HG03108 (cell line): ENCODE data around the gene MAPKAPK3.

Experiments
- ATAC-seq: cut with Tn5 transposase; IDR thresholded peaks from one replicate; pipeline ENCODE4 v1.9.1; 2021; ENCODE audit warnings: moderate library complexity; ENCODE audit not compliant: unreplicated experiment

The MAPKAPK3 gene

DNA sequence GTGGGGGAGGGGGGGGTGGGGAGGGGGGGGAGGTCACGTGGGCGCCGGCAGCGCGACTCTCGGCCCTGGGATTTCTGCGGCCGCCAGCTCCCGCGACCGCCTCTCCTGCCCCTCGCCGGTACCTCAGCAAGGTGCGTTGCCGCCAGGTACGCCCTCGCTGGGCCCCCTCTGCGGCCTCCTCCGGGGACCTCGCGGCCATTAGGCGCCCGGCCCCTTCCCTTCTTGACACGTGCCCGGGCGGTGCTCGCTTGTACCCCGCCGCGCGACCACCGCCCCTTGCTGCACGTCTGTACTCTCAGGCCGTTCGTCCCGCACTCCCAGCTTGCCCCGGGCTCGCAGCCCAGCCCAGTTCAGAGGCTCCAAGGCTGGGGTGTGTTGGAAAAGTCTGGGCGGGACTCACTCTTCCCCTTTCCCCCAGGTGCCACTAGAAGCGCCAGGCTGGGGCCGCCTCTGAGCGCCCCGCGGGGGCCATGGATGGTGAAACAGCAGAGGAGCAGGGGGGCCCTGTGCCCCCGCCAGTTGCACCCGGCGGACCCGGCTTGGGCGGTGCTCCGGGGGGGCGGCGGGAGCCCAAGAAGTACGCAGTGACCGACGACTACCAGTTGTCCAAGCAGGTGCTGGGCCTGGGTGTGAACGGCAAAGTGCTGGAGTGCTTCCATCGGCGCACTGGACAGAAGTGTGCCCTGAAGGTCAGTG lies at the start of gene MAPKAPK3:
Gene MAPKAPK3, plus strand, starts transcription at position 56 of the 696 bp plus-strand sequence. Its CDS starts 415 bp downstream, at position 471.
- ATAC-seq, result peak; percentile 3

DNA sequence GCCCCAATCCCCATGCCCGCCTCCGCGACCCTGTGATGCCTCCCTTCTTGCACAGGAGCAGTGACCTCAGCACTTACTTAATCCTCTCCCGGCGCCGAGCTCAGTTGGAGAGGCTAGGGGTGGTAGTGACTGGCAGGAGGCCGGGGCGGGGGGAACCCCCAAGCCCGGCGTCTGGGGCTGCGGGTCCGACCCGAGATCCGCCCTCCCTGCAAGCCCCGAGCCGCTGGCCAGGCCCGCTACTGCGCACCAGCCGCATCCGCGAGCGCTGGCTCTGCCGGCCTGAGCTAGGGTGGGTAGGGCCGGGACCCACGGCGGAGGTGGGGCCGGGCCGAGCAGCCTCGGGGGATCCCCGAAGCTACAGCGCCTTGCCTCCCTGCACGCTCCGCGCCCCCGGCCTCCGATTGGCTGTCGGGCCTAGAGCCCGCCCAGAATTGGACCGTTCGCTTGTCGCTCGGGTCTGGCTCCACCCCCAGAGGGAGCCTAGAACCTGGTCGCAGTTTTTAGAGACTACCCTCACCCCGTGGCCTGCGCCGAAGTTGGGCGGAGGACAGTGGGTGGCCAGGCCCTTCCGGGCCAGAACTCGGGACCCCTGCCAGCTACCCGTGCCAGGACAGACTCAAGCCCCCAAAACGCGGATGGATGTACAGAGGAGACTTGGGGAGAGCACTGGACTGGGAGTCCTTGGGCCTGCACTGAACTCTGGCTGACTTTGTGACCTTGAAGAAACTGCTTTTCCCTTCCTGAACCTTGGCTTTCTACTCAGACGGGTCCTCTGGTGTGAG lies 49.4 kb upstream of the MAPKAPK3 start, which contains the start of gene C3orf18:
Gene C3orf18, minus strand, starts transcription at position 362 of the 782 bp plus-strand sequence. CDS start 2,048 bp downstream, outside the sequence.
- peak; percentile 78 for ATAC-seq

DNA sequence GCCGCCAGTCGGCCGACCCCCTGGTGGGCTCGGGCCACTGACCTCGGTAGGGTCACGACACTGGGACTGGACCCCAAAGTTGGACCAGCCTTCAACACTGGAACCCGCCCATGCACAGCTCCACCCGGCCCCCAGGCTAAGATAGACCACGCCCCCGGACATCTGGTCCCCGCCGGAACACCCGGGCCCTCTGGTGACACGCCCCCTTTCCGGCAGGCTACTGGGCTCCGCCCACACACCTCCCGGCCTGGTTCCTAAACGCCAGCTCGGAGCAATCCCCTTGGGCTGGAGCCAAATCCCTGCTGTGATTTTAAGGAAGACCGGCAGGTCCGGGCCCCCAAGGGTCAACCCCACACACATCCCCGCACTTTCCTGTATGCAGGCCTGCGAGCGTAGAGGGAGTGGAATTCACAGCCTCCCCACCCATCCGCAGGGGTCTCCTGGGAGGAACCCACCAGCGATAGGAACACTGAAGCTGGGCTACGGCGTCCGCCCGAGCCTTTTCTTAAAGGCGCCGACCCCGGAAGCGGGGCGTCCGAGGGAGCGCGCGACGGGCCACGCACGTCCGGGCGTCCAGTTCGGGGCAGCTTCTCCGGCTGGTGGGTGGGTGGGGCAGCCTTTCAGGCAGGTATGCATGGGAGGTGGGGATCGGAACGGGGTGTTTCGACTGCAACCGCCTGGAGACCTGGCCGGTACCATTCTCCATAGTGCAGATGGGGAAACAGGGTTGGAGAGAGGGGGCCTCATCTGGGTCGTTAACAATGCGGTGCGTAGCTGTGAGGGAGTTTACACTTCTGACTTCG lies 47.8 kb upstream of the MAPKAPK3 start, which contains the start of gene HEMK1:
Gene HEMK1, plus strand, starts transcription at position 576 of the 803 bp plus-strand sequence. CDS start 1,583 bp downstream, outside the sequence.
- peak; percentile 53 for ATAC-seq

DNA sequence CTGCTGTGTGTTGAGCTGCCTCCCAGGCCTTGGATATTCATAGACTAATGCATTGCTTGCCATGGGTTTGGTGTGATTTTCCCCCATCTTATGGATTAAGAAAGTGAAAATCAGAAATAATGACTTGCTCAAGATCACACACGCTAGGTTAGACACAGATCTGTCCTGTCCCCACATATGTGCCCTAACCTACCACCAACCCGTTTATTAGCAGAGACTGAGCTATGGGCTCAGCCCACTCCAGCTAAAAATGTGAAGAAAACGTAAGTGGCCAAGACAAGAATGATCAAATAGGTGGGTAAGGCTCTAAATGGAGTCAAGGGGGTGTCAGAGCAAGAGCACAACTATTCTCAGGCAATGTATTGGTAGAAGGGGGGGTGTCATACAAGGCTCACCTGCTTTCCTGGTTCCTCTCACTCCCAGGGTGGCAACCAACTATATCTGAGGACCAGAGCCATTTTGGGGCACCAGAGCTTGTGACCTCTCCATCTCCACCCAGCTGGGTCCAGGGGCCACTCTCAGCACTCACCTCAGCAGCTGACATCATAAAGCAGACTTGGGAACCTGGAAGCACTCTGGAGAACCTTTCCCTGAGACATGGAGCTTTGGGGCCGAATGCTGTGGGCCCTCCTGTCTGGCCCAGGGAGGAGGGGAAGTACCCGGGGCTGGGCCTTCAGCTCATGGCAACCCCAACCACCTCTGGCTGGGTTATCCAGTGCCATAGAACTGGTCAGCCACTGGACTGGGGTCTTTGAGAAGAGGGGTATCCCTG lies 46.3 kb upstream of the MAPKAPK3 start:
- no peak for ATAC-seq

DNA sequence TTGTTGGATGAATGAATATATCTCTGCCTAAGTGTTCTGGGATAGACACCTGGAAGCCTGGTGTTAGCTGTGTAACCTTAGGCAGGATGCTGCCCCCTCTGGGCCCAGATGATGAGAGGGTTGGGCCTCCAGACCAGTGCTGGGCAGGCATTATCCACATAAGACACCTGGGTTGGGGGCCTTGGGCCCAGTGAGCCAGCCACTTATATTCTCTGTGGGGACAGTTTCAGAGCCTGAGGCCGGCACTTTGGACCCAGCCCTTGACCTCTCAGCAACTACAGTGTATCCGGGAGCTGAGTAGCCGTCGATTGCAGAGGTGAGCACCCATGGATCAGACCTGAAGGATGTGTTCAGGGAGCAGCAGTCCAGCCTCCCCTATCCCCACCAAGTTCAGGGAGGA lies 45.5 kb upstream of the MAPKAPK3 start:
- ATAC-seq, result no peak

DNA sequence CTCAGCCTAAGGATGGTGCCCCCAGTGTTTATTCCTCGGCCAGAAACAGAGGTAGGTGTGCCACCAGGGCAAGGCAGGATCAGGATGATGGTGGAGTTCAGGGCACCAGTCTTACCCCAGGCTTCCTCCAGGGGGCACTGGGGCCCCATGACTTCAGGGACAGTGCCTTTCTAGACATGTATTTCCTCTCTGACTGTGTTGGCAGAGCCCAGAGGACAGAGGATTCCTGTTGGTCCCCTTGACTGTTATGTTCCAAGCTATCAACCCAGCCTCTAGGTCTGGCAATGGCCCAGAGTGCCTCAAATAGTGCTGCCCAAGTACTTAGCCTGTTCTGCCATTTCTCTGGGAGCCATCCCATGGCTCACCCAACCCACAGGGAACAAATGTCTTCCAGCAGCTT lies 44.8 kb upstream of the MAPKAPK3 start:
- ATAC-seq, result no peak

DNA sequence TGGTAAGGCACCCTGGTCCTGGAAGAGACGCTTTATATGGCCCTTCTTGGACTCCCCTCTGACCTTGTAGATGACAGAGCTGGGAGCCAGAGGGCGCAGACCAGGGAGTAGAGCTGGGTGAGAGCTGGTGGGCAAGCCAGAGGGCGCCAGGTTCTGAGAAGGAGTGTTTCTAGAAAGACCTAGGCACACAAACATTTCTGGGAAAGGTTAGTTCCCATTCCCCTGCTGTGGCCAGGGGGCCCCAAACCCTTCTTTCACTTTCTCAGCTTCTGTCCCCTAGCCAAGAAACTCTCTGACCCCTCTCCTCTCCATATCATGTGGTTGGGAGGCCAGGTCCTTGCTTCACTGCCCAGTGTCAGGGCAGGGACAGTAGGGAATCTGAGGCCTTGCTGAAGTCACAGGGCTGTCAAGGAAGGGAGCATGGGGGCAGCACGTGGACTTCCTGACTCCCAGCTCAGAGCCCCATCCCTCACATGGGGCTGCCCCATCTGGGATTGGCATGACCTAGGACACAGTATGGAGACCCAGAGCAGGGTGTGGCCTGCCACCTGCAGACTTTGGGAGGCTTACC lies 44.1 kb upstream of the MAPKAPK3 start:
- ATAC-seq, result no peak

DNA sequence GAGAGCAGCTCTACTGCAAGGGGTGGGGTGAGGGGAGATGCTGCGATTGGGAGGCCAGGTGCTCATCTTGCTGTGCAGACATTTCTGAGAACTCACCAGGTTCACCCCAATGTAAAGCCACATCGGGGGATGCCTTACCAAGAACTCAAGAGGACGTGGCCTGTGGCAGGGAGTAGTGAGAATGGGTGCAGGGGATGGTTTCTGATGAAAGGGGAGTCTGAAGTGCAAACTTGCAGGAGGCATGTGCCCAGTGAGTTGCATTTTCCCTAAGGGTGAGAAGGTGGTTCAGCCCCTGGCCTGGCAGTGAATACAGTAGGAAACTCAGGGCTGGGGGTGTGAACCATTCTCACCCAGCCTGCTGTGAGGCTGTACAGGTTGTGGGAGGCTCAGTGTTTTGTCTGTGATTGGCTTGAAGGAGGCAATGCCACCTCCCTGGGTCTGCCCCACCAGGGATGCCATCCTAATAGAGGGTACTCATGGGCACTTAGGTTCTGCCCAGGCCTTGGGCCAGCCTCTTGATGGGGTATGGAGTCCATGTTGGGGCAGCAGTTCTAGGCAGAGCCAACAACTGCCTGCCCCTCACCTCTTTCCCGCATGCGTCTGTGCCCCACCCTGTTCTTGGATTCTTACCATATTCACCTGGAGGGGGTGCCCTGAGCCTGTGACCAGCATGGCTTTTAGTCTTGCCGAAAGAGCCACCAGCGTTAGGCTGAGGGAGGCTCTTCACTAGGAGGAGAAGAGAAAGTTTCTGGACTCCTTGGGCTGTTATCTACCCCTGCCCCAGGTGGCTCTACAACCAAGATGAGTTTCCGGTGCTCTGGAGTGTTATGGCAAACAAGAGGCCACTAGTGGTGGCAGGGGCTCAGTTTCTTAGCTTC lies 43.1 kb upstream of the MAPKAPK3 start:
- ATAC-seq, result no peak

DNA sequence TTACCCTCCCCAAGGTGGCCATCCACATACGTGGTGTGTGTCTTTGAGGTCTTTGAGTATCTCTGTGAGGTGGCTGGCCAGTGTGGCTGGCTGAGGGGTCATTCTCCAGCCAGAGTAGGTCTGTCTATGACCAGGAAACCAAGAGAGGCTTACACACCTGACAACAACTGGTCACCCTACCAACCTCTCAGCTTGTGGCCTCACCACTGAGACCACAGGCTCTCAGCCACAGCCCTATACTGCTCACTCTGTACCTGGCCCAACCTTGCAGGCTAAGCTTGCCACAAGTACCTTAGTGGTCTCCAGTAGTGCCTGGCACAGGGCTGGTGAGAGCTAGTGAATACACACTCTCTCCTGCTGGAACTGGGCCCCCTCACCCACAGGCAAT lies 42.5 kb upstream of the MAPKAPK3 start:
- ATAC-seq, result no peak

DNA sequence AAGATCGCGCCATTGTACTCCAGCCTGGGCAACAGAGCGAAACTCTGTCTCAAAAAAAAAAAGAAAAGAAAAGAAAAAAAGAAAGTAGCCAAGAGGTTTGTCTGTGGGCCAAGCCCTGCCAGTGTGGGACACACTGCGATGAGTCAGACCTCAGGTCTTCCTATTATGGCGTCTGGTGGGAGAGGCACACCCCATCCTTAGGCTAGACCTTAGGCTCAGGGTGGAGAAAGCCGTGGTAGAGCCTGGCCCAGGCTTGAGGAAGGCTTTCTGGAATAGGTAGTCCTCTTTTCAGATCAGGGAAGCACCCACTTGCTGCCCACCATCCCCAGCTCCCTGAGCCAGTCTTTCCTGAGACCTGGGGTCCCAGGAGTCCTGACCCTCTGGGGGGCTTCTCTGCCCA lies 41.6 kb upstream of the MAPKAPK3 start:
- no peak for ATAC-seq

DNA sequence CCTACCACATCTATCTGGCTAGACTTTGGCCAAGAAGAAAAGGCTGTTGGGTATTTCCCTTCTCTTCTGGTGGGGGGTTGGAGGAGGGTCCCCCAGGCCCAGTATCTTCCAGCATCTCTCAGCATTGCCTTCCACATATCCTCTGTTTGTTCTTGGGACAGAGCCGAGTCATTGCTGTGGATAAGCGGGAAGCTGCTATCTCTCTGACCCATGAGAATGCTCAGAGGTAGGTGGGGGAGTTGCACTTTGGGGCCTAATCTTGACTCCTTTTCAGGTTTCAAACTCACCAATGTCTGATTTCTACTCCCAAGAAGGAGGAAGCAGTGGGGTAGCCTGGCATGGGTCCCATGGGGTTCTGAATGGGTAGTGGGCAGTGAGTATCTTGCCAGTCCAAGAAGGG lies 39.6 kb upstream of the MAPKAPK3 start:
- ATAC-seq, result no peak

DNA sequence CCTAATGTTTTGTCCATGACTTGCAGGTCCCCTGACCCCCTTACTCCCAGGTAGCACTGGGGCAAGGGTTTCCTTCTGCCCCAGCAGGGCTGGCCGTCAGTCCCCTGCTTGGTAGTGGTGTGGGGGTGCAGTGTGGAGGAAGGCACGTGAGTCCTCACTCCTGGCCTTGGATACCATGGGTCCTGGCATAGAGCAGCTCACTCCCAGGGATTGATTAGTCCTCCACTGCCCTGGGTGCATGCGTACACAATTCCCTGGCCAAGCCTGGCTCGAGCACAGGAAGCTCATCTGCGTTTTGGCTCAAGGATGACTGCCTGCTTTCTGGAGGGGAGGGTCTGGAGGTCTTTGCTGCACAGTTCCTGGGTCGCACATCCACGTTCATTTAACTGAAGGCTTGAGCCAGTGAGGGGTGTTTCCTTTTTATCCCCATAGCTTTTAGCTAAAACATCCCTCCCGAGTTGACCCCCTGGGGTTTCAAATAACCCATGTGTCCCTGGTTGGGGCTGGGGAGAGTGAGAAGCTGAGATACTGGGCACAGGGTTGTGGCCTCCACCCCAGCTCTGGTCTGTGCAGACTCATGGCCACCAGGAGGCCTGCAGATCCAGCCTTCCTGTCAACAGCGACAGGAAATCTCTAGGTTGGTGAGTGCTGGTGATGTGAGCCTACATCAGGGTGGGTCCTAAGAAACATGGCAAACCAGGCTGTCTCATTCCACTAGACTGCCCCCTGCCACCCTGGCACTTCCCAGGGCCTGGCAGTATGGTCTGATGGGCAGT lies 36.1 kb upstream of the MAPKAPK3 start:
- ATAC-seq, result no peak

DNA sequence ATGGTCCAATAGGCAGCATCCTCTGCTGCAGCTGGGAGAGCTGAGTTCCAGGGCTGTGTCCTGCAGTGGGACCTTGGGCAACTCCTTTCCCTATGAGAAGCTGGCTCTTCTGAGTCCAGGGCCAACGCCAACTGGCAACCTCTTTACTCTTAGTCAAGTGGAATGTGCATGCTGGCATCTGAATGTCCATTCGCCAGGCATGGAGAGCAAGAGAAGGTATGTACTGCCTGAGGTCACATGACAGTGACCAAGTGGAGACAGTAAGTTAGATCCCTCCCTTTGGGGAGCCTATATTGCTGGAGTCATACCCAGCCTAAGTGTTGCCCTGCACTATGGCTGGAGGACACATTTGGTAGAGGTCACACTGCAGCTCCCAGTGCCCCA lies 35.5 kb upstream of the MAPKAPK3 start:
- no peak for ATAC-seq

DNA sequence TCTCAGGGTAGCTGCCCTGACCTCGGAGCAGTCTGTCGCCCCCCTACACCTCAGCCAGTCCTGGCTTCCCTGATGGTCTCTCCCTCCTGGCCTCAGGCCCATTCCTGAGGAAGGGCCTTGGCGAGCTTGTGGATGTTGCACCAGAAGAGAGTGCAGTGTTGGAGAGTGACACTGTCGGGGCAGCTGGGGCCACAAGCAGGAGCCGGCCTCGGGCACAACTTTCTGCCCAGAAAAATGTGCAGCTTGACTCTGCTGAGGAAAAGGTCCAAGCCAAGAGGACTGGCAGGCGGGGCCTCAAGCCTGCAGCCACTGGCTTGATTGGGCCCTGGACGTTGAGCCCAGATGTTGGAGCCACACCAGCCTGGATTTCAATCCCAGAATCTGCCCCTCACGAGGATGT lies 34.9 kb upstream of the MAPKAPK3 start:
- no peak for ATAC-seq

DNA sequence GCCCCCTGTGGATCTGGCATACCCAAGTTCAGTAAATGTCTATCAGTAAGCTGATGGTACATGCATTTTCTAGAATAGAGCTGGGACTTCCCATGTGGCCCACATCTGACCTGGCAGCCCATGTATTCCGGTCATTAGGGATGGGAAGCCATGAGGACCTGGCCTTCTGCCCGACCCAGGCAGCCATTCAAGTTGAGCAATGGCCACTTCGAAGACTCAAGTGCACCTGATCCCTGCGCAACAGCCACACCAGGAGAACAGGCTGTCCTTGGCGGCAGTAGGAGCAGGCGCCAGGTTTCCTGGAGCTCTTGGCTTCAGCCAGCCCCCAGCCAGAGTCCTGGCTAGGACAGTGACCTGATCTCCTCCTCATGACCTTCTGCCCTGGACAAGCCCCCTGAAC lies 33.1 kb upstream of the MAPKAPK3 start:
- no peak for ATAC-seq

DNA sequence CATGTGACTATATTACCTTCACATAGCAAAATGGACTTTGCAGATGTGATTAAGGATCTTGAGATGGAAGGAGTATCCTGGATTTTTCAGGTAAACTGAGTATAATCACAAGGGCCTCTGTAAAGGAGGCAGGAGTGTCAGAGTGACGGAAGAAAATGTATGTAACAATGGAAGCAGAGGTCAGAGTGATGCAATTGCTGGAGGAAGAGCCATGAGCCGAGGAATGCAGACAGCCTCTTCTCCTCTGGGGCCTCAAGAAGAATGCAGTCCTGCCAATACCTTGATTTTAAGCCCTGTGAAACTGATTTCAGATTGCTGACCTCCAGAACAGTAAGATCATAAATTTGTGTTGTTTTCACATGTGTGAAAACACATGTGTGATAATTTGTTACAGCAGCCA lies 32.6 kb upstream of the MAPKAPK3 start:
- no peak for ATAC-seq

DNA sequence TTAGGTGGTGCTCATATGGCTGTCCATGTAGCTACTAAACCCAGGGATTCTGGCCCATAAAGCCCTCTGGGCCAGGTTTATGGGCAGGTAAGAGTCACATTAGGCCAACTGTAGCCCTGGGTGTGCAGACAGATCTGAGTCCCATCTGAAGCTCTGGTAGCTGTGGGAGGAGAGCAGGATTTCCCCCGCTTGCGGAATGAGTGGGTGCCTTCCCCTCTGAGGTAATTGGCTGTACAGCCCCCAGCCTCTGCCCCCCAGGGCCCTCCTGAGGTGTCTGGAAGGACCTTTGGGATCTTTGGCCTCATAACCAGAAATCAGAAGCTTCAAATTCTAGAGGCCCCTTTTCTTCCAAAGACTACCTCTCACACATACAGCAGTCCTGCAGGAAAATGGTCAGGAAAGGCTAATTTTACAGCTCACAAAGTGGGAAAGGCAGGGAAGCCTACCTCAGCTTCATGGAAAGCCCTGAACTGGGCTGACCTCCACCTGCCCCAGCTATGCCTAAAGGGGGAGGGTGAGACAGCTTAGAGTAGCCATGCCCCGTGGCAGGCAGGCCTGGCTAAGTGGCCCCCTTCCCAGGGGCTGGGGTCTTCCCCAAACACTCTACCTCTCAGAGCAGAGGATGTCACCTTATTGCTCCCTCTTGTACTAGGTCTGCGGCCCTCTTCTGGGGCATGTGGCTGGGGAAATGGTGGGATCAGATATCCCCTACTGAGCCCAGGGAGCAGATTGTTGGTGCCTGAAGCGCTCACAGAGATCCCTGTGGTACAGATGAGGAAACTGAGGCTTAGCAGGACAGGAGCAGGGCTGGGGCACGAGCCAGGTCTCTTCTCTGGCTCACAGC lies 30.8 kb upstream of the MAPKAPK3 start:
- no peak for ATAC-seq

DNA sequence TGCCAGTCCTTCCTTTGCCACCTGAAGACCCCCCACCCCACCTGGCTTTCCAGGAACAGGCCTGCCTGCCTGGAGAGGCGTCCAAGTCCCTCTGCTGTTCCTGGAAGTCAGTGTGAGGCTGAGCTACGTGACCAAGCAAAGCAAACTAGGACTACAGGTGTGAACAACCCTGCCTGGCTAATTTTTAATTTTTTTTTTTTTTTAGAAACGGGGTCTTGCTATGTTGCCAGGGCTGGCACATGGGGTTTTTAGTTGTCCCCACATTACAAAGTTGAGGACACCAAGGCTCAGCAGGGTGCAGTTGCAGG lies 30.2 kb upstream of the MAPKAPK3 start:
- ATAC-seq, result no peak
